HG03469 (cell line): ENCODE measurements around the gene OPTC.
"Not testable (repeated sequence)": the region's sequence is repeated elsewhere in the genome, so short reads cannot be mapped to it uniquely, and the experiment has no call there.

Source experiments
- ATAC-seq: cut with Tn5 transposase; IDR thresholded peaks from one replicate; pipeline ENCODE4 v1.9.1; 2021; ENCODE audit warnings: mild to moderate bottlenecking, moderate library complexity, moderate number of reproducible peaks; ENCODE audit not compliant: unreplicated experiment

The OPTC gene

GRCh38 chr1:203465146-203465798 lies 28.7 kb upstream of the OPTC start:
- no peak for ATAC-seq

- ATAC-seq: no peak
Measured at GRCh38 chr1:203465948-203466347, 28.0 kb upstream of the OPTC start.

- not testable (repeated sequence) for ATAC-seq
Measured at GRCh38 chr1:203466906-203467549, 26.9 kb upstream of the OPTC start.

GRCh38 chr1:203467550-203467921 lies 26.4 kb upstream of the OPTC start:
- no peak for ATAC-seq

GRCh38 chr1:203468326-203468725 lies 25.6 kb upstream of the OPTC start:
- ATAC-seq: no peak

- ATAC-seq: no peak
Measured at GRCh38 chr1:203470240-203470639, 23.7 kb upstream of the OPTC start.

GRCh38 chr1:203471841-203472240 lies 22.1 kb upstream of the OPTC start:
- ATAC-seq: no peak

- no peak for ATAC-seq
Measured at GRCh38 chr1:203473281-203473680, 20.7 kb upstream of the OPTC start.

- ATAC-seq: no peak
Measured at GRCh38 chr1:203473781-203474305, 20.1 kb upstream of the OPTC start.

GRCh38 chr1:203475012-203475981 lies 18.7 kb upstream of the OPTC start, which contains the start of gene PRELP:
PRELP (plus strand) TSS chr1:203475806; CDS start chr1:203483185, 7,379 bp downstream.
- ATAC-seq: no peak

- no peak for ATAC-seq
Measured at GRCh38 chr1:203476216-203476814, 17.6 kb upstream of the OPTC start.

- ATAC-seq: no peak
Measured at GRCh38 chr1:203477748-203478147, 16.2 kb upstream of the OPTC start.

GRCh38 chr1:203478231-203478630 lies 15.7 kb upstream of the OPTC start:
- no peak for ATAC-seq

GRCh38 chr1:203478986-203479385 lies 15.0 kb upstream of the OPTC start:
- ATAC-seq: no peak

GRCh38 chr1:203479646-203480045 lies 14.3 kb upstream of the OPTC start:
- ATAC-seq: no peak

- ATAC-seq: no peak
Measured at GRCh38 chr1:203480084-203480483, 13.9 kb upstream of the OPTC start.

- no peak for ATAC-seq
Measured at GRCh38 chr1:203480525-203481084, 13.3 kb upstream of the OPTC start.

- ATAC-seq: no peak
Measured at GRCh38 chr1:203481196-203481595, 12.8 kb upstream of the OPTC start.

GRCh38 chr1:203486618-203487370 lies 7.2 kb upstream of the OPTC start:
- no peak for ATAC-seq

- no peak for ATAC-seq
Measured at GRCh38 chr1:203488539-203488938, 5.4 kb upstream of the OPTC start.
